G401 (cell line): ENCODE measurements around the gene C1orf198. TPM values are rescaled to one million over a fixed set of nuclear protein-coding genes. Genes with fewer than 3 reads are reported as not detected.
A peak's percentile ranks its signal among the peaks of the same experiment; 100 is the strongest.
"Not testable (repeated sequence)": the region's sequence is repeated elsewhere in the genome, so short reads cannot be mapped to it uniquely, and the experiment has no call there.

Experiments
- DNase-seq: peaks from one replicate; pipeline ENCODE4 v3.0.0-alpha.2; 2015; ENCODE audit warnings: low spot score
- in situ Hi-C: cut with HindIII; loops from 2 replicates; pipeline ENCODE4 v1.10.0; 2016; ENCODE audit warnings: low sequenced_read_pairs, mixed read lengths
- total RNA-seq: library from RNA; depleted of rRNA; stranded (reverse); fragments of >200 nt; shearing (Covaris generic); gene quantifications from 2 replicates; pipeline ENCODE4 v1.2.3, GENCODE V29; 2014

The C1orf198 gene
- total RNA-seq, 1 experiment from 2014 or later = 35.6 TPM

DNA sequence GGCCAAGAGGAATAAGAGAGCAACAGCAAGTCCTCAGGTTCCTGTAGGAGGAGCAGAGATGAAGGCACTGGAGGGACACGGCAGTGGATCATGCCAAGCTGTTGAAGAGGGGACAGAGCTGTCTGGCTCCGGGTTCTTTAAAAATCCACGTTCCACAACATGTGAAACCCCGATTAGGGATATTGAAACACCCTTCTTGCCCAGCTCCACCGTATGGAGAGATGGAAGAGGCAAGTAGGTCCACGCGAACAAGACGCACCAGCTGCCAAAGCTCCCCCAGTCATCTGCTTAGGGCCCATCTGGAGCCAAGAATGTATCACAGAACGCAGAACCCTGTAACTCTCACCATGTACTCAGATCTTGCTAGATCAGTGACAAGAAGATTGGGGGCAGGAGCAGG lies 3.9 kb downstream of the C1orf198 start:
- DNase-seq = no peak
- in situ Hi-C loops = no loop called here

DNA sequence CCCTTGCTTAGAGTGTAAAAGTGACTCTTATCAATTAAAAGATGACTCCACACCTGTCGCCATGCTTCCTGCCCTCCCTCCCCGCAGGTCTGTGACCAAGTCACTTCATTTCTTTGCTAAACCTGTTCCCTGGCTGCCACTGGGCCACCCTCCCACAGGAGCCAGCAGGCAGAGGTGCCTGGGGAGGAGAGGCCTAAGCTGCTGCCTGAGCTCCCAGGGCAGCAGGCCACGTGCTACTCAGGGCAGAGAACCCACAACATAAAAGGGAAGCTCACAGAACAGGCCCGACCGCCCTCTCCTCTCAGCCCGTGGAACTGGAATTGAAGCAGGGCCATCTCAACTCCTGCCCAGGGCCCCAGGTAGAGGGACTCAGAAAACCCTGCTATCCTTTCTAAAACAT lies 4.9 kb downstream of the C1orf198 start:
- no peak for DNase-seq
- in situ Hi-C loops = no loop called here

DNA sequence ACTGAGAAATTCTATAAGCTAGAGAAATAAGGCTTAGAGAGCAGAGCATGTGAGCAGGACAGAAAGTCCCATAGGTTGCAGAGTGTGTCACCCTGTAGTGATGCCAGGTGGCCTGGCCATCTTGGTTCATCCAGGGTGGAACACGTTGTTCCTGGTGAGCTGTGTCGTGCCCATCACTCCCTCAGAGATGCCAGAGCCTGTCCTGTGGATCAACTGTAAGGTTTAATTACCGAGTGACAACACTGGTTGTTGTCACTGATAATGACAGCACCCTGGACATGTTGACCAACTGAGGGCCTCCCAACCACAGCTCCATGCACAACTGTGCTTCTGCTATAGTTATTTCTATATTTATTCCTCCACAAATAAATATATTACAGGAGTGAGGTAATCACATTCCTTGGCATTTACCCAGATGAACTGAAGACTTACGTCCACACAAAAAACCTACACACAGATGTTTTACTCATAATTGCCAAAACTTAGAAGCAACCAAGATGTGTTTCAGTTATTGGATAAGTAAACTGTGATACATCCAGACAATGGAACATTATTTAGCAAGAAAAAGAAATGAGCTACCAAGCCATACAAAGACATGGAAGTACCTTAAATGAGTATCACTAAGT lies 6.2 kb downstream of the C1orf198 start:
- DNase-seq = no peak
- in situ Hi-C loops = no loop called here

DNA sequence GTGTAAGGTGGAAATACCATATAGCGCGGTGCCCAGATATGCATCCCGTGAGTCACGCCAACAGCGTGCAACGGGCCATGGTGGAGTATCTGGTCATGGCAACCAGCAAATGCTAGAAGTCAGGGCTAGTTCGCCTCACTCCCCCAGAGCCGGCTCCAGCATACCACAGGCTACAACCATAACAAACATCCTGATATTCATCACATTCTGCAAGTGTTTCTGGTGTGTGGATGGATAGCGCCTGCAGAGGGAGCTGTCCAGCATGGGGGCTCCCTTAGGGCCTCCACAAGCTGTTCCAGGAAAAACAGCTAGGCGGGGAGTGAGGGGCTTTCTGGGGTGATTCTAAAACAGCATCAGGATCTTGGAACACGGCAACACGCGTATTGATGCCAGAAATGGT lies 6.8 kb downstream of the C1orf198 start:
- no peak for DNase-seq
- in situ Hi-C loops = no loop called here

DNA sequence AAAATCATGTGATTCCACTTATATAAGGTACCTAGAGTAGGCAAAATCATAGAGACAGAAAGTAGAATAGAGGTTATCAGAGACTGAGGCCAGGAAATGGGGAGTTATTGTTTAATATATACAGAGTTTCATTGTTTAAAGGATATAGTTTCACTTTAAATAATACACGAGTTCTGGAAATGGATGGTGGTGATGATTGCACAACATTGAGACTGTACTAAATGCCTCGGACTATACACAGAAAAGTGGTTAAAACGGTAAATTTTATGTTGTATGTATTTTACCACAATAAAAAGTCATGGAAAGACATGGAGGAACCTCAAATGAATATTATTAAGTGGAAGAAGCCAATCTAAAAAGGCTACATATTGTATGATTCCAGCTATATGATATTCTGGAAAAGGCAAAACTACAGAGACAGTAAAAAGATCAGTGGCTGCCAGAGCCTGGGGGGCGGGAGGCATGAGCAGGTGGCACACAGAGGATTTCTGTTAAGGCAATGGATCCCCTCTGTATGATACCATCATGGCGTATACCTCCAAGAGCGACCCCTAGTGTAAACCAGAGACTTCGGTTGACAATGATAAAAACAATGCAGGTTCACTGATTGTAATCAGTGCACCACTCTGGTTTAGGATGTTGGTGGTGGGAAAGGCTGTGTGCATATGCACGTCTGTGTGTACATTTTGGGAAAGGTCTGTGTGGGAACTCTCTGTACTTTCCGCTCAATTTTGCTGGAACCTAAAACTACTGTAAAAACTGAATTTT lies 7.5 kb downstream of the C1orf198 start:
- in situ Hi-C loops = no loop called here
- no peak for DNase-seq

DNA sequence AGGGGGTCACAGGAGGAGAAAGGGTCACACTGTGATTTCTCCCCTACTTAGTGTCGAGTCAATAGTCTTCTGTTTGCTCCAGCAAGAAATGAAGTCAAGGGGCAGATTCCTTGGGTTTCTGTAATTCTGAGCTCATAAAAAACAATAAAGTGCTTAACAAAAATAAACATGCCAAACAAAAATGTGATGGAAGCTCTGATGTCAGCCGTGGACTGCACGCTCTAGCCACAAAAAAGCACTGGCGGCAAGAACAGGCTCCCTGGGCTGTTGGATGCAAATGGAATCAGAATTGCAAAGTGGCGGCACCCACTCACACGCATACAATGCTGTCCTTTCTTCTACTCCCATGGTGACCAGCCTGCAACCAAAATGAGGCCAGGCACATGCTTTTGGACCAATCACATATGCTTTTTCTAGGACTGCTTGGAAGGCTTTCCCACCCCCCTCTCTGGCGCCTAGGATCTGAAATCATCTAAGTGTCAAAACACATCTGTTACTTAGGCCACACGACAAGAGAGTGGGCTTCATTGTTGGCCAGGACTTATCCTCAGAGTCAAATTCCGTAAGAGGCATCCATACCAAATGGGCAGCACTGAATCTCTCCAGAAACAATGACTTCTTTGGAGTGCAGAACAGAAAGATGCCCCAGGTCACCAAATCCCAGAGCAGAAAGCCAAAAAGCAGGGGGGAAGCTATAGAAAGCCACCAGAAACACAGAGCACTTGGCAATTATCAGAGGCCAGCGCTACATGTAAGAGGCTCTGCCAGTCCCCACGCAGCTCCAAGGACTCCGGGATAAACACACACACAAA lies 9.2 kb downstream of the C1orf198 start:
- DNase-seq = peak; percentile 33

DNA sequence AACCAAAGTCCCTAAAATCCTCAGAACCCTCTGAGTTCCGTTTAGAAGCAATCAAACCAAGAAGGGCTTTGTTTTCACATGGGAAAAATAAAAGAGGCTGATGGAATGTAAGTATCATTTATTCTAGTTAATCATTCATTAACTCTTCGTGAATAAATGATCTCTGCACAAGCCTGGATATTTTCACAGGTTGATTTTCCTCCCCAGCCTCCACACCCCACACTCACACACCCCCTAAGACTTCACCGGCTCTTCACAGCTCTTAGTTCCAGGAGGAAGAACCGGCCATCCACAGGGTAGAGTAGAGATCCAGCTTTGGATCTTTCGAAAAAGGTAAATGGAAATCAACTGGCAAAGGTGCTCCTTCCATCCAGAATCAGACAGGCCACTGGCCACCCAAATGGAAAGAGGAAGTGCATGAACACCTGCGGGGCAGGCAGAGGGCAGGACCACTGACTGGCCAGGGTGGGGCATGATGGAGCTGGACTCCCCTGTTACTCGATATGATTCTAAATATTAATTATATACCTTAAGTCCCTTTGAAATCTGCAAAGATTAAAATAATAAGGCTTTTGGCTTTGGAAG lies 10.0 kb downstream of the C1orf198 start:
- in situ Hi-C loops = no loop called here
- DNase-seq = no peak

More for the DNA sequence above, 9.2 kb downstream of the C1orf198 start:
- in situ Hi-C loops = no loop called here

DNA sequence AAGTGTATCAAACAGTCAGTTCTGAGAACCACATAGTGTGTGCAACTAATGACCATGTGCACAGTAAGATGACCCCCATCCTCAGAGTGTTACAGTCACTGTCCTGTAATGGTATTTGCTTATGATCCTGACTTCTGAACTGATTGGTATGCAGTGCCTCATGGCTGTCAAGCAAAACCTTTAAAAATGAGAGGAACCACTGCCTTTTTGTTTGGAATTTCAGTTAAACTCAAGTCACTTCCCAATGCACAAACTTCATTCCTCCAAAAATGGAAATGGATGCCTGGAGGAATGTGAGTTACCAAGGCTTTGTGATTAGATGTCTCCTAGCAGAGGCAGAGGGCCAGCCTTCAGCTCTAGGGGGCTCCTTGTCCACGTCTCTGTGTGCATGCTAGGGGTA lies 10.5 kb downstream of the C1orf198 start:
- in situ Hi-C loops = no loop called here
- no peak for DNase-seq

DNA sequence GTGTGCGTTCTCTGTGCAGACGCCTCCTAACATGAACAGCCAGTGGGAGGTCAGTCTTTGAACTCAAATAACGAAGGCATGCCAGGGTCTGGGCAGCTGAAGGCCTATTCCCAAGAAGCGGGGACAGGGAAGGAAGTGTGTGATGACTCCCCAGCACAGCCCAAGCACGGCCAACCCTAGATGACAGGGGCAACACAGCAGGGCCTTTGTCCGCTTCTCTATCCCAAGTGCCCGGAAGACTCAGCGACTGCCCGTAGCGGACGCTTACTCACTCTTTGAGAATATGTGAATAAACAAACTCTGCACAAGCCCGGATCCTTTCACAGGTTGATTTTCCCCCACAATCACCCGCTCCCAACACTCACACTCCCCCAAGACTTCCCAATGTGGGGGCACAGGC lies 11.2 kb downstream of the C1orf198 start:
- in situ Hi-C loops = no loop called here
- DNase-seq = no peak

DNA sequence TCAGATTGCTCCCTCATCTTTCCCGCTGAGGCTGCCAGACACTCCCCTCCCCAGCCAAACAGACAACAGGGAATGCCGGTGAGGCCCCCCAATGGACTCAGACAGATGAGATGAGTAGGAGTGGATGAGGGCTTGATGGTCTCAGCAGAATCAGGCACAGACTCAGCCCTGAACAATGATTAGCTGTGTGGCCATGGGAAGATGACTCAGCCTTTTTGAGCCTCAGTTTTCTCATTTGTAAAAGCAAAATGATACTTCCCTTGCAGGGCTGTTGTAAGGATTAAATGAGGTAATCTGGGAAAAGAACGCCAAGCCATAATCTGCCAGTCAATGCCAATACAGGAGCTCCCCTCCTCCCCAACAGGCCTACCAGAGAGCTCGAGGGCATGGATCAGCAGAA lies 12.4 kb downstream of the C1orf198 start:
- DNase-seq = no peak
- in situ Hi-C loops = no loop called here

DNA sequence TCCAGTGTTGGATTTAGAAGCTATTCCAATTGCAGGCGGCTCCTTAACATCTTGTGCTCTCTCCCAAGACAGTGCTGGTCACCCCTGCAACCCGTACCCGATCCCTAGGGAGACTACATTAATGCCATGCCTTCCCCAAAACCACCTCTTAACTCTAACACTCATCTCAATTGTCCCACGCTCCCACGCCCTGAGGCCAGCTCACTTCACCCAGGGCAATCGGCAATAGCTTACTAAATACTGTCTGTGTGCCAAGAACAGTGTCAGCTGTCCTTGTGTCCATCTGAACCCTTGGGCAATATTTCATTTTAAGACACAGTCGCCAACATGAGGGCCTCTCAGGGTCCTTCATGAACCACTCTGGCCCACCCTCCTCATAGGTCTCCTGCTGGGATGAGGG lies 13.9 kb downstream of the C1orf198 start:
- in situ Hi-C loops = no loop called here

DNA sequence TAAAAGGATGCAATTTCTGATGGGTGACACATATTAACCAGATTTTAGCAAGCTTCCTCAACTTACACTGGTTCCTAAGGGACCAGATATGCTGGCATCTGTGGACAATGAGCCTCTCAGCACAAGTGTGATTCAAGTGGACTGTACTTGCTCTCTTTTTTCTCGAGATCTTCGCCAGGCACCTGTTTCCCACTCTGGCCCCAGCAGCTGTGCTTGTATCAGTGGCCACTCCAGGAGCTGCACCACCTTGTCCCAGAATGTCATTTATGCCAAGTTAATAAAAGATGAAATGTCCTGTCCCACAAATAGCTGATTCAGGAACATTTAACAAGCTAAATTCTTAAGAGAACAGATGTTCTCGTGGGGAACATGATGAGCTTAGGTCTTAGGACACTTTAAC lies 14.6 kb downstream of the C1orf198 start:
- in situ Hi-C loops = no loop called here
- DNase-seq = no peak

More for the DNA sequence above, 13.9 kb downstream of the C1orf198 start:
- no peak for DNase-seq

DNA sequence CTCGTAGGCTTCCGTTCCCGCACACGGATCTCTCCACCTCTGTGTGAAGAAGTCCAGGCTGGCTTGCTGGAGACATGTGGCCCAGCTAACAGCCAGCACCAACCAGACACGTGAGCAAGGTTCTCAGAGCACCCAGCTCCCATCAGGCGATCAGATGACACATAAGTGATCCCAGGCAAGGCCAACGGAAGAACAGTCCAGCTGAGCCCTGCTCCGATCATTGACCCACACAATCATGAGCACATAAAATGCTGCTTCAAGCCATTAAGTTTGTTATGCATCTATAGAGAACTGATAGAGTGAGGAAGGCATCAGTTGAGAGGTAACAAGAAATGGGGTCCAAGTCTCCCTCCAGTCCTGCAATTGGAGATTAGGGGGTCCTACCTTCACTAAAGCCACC lies 15.4 kb downstream of the C1orf198 start:
- DNase-seq = no peak
- in situ Hi-C loops = no loop called here

DNA sequence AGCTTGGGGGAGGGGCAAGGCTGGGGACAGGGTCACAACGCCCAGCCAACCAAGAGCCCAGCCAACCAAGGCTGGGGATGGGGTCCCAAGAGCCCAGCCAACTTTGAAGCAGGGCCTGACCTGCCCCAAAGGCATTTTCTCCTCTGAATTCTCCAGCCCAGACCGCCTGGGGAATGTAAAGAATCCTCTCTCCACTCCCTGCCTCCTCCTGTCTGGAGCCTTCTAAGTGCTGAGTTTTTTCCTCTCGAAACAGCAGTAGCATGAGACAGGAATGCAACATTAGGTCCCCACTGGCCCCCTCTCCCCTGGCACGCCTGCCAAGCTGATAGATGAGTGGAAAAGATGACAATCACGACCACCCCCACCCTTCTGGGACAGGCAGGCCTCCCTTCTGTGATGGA lies 17.0 kb downstream of the C1orf198 start:
- DNase-seq = no peak

DNA sequence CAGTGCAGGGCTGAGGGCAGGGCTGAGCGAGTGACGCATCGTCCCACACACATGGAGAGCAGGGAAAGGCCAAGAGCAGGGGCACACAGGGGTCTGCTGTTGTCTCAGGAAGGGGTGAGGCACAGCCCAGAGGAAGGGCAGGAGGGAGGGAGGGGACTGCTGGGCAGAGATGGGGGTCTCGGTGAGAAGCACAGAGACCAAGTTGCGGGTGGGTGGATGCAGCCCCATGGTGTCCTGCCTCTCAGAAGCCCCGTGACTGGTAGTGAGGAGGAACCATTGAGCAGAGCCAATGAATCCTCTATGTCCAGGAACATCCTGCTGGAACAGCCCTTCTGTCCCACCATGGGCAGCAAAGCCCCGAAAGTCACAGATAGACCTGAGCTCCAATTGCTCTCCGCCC lies 17.8 kb downstream of the C1orf198 start:
- in situ Hi-C loops = no loop called here

More for the DNA sequence above, 17.0 kb downstream of the C1orf198 start:
- in situ Hi-C loops = no loop called here

DNA sequence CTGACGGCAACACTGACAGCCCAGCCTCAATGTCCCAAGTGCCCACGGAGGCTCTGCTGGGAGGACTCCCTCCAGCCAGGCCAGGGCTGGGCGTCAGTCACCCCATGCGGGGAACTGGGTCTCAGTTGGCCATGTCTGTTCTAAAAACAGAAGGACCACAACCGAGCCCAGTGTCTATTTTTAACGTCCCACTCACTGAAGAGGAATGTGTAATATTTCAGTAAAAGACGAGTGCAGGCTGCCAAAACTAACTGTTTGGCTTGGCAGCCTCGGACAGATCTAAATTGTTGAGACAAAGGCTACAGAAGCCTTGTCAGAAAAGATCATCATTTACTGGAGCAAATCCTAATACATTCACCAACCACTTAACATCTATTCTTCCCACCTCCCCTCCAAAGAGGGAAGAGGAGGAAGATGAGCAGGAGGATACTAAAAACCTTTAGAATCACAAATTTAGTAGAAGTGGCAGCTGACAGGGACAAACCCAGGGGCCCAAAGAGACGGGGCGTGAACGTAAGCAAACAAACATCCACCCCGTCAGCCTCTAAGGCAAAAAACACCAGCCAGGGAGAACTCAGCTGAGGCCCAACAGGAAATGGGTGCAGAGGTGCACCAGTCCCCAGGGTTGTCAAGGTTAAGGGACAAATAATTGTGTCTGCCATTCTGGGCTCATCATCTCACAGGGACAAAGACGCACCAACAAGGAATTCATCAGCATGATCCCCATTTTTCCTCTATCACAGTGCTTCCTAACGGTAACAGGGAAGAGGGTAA lies 18.7 kb downstream of the C1orf198 start:
- in situ Hi-C loops = no loop called here
- DNase-seq = peak; percentile 33

More for the DNA sequence above, 17.8 kb downstream of the C1orf198 start:
- DNase-seq = no peak

DNA sequence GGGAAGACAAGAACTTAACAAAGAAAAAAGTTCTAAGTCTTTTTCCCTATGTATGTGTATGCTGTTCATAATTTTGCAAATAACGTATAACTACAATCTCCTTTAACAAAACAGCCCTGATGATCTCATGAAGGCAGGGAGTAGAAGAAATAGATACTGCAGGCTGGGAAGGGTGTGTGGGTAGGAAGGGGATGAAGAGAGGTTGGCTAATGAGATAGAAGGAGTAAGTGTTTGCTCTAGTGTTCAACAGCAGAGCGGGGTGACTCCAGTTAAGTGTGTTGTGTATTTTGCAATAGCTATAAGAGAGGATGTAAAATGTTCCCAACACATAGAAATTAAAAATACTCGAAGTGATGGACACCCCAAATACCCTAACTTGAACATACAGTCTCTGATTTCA lies 20.1 kb downstream of the C1orf198 start:
- in situ Hi-C loops = no loop called here
- no peak for DNase-seq

DNA sequence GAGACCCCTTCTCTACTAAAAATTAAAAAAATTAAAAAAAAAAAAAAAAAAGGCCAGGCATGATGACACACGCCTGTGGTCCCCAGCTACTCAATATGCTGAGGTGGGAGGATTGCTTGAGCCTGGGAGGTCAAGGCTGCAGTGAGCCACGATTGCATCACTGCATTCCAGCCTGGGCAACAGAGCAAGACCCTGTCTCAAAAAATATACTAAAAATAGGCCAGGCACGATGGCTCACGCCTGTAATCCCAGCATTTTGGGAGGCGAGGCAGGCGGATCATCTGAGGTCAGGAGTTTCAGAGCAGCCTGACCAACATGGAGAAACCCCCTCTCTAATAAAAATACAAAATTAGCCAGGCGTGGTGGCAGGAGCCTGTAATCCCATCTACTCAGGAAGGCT lies 23.1 kb downstream of the C1orf198 start:
- in situ Hi-C loops, DNase-seq: not testable (repeated sequence)

DNA sequence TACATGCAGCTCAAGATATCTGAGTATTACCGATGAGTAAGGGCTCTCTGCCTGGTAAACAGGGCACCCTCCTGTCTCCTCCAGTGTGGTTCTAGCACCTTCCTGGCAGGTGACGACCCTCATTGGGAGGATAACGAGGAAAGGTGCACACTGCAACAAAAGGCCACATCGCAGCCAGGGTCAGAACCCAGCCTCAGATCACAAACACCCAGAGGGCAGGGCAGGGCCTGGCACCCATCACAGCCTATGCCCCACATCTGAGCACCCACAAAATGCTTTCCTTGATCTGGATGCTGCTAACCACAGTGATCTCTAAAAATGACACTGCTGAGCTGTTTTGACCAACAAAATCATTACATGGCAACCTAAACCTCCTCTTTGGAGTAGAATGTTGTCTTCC lies 23.8 kb downstream of the C1orf198 start:
- in situ Hi-C loops = no loop called here
- no peak for DNase-seq
